GM18870 (cell line): ENCODE measurements around the gene WDR64.
"Not testable (repeated sequence)": the region's sequence is repeated elsewhere in the genome, so short reads cannot be mapped to it uniquely, and the experiment has no call there.

ENCODE experiments used
- ATAC-seq: cut with Tn5 transposase; IDR thresholded peaks from one replicate; pipeline ENCODE4 v1.9.1; 2021; ENCODE audit warnings: moderate library complexity; ENCODE audit not compliant: unreplicated experiment

The WDR64 gene

DNA sequence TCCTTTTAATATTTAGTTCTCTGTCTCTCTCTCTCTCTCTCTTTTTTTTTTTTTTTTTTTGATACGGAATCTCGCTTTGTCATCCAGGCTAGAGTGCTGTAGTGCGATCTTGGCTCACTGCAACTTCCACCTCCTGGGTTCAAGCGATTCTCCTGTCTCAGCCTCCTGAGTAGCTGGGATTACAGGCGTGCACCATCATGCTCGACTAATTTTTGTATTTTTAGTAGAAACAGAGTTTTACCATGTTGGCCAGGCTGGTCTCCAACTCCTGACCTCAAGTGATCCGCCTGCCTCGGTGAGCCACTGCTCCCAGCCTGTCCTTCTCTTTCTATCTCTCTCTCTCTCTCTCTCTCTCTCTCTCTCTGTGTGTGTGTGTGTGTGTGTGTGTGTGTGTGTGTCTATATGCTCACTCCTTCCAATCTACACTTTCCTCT is 83.4 kb downstream of the WDR64 start:
- not testable (repeated sequence) for ATAC-seq

DNA sequence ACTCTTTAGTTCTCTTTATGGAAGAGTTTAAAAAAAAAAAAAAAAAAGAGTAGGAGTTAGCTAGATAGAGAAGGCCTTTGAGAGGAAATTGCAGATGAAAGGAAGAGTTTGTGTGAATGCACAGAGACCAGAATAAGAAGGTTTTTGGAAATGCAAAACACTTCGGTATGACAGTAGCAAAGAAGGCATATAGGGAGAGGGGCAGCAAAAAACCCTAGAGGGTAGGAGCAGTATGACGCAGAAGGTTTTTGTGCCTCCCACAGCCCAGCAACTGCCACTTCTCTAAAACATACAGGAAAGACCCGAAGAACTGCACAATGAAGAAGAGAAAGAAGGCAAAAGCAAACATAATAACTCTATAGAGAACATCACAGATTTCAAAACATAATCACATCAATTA is 84.3 kb downstream of the WDR64 start:
- no peak for ATAC-seq

DNA sequence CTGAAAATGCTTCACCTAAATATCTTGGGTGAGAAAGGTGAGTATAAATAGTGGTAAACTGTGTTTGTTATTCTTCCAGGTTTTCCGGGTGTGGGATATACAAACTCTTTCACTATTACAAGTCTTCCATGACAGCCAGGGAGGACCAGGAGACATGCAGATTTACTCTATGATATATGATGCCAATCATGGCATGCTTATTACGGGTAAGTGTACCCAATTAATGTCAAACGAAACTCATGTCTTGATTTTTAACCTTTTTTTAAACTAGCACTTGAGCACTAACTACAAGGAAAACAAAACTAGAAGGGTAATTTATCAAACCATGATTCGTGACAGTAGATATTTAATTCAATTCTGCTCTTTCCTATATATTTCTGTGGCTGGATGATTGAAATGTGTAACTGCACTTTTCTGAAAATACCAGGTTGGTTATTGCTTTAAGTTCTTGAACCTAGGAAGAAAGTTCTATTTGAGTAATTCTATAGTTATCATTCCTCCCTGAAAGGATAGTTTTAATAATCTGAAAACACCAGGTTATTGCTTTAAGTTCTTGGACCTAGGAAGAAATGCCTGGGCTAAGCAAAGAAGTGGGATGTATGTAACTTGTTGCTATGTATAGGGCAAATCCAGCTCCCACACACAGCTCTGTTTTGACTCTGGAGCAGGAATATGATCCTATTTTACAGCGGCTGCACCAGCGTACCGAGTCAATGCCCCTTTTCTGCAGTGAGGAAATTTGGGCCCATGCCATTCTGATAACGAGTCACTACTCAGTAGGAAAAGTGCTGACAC is 86.4 kb downstream of the WDR64 start:
- no peak for ATAC-seq

DNA sequence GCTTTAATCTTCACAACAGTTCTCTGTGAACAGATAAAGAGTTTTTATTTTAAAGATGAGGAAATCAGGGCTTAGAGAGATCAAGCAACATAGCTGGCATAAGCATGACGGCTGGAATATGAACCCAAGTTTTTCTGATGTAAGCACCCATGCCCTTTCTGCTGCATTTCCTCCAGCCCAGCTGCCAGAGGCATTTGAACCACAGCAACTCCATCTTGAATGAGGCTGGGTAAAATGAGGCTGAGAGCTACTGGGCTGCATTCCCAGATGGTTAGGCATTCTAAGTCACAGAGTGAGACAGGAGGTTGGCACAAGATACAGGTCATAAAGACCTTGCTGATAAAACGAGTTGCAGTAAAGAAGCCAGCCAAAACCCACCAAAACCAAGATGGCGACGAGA is 90.0 kb downstream of the WDR64 start:
- ATAC-seq: no peak

DNA sequence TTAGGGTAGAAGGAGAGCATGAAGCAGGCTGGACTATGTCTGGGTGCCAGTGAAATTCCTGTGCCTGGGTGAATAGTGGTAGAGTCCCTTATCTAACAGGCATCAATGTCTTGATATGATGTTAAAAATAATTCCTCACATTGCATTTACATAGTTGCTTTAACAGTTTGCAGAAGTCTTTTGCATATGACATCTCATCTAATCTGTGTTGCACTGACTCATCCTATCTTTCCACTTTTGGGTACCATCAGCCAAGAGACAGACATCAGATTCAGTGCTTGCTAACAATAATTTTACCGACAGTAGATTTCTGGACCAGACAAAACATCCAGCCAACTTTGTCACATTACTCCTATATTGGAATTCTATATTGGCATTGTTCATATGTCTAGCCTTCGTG is 92.5 kb downstream of the WDR64 start:
- ATAC-seq: no peak

DNA sequence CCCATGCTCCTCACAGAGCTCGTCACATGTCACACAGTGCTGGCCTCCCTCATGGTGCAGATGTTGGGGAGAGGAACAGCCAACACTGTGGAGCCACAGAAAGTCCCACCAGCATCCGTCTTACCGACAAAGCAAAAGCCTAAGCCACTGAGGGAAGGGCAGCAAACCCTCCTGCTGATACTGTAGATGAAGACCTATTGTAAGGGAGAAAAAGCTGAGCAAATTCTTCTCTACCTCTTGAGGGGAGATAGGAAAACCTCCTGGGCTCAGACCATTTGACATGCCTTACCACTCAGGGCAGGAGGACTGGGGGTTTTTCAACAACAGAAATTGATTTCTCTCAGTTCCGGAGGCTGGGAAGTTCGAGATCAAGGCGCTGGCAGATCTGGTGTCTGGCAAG is 95.9 kb downstream of the WDR64 start:
- ATAC-seq: no peak

DNA sequence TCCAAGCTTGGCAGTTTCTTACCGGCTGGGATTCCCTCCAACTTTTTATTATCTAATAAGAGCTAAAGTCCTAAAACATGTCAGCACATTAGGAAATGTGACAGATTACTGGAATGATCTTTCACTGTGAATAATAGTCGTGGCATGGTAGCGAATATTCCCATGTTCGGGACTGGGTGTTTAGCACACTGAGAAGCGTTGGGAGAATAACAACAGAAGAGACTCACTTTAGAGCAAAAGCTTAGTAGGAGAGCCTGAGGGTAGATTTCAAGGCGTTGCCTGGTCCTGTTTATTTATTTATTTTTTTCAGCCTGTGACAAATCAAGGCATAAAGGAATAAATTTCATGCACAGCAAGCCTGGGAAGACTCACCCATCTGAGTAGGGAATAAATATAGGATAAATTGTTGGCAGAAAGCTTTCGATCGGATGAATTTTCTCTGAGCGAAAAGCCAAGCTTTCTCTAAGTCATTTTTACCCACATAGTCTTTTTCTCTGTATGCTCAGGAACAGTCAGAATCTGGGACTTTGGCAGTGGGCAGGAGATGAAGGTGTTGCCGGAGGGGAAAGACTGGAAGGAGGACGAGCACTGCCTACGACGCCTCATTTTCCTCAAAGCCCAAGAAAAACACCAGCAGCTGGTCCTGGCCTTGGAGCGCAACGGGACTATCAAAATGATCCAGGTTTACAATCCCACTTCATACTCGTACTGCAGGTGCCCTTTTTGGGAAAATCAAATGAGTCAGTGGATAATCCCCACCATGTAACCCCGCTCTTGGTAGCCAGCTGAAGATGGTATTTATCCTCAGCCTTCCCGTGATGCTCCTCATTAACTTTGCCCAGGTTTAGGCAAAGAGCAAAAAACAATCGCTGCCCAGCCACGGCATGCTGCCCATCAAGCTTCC is 97.2 kb downstream of the WDR64 start:
- no peak for ATAC-seq

DNA sequence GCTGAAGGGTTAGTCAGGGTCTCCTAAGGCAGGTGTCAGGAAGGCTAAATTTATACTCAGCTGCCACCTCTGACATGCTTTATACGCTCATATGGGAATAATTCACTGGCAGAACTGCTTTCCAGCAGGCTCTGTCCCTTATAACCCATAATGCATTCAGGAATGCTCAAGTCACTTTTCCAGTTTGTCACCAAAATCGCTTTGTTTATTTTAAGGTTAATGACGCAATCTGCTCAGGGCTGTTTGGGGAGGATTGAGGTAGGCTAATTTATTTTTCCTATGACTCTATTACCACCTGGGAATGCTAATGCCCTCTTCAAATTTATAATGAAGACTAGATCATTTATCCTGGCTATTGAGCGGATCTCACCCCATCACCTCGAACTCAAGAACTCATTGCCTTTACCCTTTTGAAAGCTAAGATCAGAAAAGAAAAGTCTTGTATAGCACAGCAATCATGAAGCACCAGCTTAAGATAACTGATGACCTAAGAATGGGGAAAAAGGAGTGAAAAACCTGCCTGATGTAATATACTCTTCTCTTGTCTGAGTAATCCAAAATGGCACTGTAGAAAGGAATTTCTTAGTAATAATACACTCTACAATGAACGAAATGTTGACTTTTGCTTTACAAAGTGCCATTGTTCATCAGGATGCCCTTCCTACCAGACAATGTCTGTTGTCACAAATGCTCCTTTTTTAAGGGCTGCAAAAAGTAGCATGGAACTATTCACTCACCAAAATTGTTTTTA is 98.0 kb downstream of the WDR64 start:
- no peak for ATAC-seq

DNA sequence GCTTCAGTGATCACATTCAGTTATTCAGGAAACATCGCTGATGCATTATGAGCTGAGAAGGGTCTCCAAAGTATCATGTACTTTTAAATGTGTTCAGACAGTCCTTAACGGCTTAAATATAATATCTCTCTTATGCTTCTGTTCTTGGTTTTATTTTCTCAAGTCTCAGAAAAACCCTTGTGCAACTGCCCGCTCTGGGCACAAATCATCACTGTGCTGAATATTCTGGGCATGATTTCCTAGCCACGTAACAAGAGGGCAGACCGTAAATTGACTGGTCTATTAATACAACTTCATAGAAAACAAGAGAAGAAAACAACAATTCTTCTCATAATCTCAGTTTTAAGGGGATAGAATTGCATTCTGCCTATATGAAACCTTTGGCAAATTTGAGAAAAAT is 99.4 kb downstream of the WDR64 start:
- no peak for ATAC-seq

DNA sequence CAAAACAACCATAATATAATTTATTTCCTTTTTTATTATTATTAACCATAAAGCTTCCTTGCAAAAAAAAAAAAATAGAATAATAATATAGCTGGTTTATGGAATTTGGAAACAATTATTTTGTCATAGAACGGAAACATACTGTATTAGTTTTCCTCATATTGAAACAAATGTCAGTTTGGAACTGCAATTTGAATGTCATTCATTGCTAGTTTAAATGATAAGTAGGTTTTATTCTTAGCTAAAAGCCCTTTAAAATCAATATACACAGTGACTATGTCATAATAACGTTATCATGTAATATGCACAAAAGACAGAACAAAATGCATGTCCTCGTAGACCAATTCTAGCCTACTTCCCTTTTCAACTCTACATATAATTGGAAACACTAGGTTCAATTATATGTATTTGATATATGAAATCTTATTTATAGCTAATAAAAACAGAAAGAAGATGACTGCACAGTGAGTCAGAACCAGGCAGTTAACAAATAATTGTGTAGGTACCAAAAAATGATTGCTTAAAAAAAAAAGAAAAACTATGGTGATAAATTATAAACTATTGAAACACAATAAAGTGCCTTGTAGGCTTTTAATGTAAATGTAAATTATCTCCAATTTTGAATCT is 110.7 kb downstream of the WDR64 start:
- ATAC-seq: no peak

DNA sequence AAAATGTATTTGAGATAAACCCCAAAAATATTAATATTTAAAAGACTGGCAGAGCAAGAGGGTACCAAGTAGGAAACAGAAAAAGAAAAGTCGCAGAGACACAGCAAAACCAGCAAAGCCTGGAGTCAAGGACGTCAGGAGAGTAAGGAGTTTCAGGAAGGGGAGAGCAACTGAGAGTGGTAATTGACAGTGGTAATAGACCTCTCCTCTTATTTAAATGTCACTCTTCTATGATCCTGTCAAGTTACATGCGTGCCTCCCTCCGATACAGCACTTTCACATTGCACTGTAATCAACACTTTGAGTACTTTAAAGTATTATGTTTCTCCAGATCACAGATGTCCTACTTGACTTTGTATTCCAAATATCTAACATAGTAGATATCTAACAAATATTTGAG is 113.3 kb downstream of the WDR64 start:
- ATAC-seq: no peak

DNA sequence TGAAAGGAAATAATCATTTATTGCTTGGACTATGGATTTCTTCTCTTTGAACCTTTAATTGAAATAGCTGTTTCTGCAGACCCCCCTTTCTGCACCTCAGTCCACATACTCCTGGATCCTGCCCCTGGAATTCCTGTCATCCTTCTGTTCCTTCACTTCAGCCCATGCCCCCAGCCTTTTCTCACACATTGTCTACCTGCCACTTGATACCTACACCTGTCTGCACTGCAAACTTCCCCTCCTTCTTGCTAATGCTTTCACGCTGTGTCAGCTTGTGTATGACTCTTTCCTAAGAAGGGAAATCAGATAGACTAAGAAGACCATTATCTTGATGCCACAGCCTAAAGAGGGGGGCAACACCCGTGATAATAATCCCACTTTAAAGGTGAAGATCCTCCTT is 115.7 kb downstream of the WDR64 start:
- no peak for ATAC-seq

DNA sequence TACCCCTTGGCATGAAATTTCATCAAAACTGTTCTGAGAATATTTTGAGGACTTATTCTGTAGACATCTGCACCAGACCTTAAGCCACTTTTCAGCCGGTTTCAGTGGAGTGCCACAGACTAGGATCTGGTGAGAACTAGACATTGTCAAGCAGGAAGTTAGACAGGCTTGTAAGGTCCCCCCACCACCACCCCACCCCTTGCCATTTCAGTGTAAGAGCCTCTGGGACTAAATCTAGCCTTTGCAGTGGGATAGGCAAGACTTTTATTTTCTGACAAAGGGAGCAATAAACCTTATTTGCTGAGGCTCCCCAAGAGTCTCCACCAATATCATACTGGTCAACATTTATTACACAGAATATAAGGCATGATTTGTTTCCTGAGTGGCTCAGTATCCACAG is 118.0 kb downstream of the WDR64 start:
- no peak for ATAC-seq

DNA sequence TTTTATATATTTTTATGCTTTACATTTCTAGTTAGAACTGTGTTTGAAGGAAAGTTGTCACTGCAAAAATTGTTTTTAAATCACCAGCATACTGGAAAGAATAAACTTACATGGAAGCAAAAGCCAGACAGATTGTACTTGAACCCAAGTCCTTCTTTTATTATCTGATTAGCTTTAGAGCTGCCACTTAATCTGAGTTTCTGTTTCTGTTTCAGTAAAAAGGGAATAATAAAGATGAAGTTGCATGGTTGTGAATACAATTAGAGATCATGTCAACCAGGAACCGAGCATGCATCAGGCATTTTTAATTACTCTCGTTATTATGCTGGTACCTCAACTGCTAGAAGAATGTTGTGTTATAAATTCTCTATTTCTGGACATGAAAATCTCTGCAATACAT is 119.0 kb downstream of the WDR64 start:
- ATAC-seq: no peak

DNA sequence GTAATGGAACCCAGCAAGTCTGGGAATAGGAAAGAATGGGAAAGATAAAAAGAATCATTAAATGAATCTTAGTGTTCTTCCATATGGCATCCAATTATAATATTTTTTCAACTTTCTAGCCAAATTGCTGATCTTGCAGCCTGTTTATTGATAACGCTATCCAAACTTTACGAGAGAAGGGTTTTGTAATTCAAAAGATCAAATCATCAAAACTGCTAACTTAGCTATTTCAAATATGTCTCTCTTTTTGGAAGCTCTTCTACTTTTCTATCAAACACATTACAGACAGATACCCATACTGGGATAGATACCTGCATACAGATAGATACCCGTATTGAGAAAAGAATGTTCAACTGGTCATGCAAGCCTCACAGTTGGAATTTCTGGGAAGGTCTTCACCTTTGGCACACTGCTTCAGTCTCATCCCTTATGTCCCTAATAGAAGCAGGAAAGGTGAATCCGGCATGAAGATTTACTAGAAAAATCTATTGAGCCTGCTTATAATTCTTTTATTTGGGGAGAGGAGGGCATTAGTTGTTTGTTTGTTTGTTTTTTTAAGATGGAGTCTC is 120.9 kb downstream of the WDR64 start:
- no peak for ATAC-seq

DNA sequence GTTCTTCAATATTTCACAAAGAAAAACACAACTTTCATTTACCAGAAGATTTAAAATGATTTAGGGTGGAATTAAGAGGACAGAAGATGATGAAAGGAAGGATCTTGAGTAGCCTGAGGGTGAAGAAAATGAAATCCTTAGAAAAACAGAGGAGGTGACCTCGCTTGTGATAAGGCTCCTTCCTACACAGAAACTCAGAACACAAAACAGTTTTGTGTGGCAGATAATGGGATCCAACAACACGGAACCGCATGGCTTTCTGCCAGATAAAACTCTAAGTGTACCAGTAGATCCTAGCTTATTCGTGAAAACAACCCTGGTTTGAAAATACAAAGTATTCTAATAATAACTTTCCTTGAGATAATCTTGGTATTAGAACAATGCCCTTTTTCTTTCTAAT is 121.9 kb downstream of the WDR64 start:
- no peak for ATAC-seq

DNA sequence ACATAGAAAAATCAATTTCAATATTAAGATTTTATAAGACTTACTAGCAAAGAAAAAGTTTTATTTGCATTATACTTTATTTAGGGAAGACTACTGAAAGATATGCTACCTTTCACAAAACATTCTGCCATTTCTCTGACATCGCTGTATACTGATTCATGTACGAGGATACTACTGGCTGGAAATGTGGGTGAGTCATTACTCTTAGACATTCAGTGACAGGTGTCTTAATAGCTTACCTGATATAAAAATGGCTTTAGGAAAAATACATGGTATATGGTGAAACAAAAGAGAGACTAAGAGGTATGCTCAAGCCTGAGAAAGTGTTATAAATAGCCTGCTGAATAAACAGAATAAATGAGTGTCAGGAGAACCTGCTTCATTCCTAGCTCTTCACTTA is 122.9 kb downstream of the WDR64 start:
- ATAC-seq: no peak

DNA sequence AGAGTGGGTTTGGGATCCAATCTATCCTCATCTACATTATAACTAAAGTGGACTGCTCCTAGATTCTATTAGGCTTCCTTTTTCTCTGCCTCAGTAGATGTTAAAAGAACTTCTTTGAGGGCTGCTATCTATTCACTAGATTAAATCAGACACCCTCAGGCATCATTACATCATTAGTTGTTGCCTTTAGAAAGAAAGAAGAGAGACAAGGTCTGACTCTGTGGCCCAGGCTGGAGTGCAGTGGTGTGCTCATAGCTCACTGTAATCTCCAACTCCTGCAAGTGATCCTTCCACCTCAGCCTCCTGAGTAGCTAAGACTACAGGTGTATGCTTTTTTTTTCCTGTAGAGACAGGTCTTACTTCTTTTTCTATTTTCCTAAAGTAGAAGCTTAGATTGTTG is 124.8 kb downstream of the WDR64 start:
- ATAC-seq: no peak

DNA sequence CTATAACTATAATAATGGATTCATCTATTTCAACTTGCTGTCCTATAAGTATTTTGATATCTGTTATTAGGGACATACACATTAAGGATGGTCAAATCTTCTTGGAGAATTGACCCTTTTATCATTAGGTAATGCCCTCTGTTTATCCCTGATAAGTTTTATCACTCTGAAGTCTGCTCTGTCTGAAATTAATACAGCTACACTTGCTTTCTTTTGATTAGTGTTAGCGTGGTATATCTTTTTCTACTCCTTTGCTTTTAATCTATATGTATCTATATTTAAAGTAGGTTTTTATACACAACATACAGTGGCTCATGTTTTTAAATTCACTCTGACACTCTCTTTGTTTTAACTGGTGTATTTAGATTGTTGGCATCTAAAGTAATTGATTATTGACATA is 126.0 kb downstream of the WDR64 start:
- no peak for ATAC-seq

DNA sequence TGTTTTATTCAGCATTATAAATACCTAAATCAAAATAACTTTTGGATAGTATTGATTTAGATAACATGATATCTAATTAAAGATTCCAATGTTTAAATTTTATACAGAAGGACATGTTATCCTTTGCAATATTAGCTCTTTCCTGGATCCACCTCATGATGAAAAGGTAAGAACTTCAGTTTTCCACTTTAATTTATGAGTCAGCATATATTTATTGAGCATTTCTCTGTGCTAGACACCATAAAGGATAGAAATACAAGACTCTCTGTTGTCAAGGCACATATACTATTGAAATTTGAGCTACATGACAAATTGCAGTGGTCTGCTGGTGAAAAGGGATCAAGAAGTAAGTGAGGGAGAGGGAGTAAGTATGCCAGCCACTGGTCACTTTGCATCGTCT is 127.8 kb downstream of the WDR64 start:
- no peak for ATAC-seq

DNA sequence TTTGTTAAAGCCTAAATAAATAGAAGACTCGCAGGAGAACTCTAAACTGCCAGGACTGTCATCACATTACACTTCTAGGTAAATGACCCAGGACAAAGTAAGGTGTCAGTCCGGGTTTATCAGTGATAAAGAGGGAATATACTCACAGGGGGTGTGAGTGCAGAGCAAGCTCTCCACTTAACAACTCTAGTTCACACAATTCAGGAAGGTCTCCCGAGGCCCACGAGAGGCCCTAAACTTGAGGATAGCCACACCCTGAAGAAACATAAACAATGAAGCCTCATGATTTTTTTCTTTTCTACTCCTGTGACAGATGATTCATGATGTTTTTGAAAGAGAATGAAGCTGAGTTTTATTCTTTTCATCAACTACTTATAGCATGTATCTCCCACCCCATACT is 130.3 kb downstream of the WDR64 start:
- ATAC-seq: no peak
